Muscle of back (tissue), 11 donors: ENCODE measurements around the gene SIPA1. TPM values are rescaled to one million over a fixed set of nuclear protein-coding genes. Genes with fewer than 3 reads are reported as not detected.
"Not testable (repeated sequence)": the region's sequence is repeated elsewhere in the genome, so short reads cannot be mapped to it uniquely, and the experiment has no call there.

Source experiments
- DNase-seq, 3 donors: peaks; one replicate each; pipeline versions ENCODE4 v3.0.0 to v3.0.0-alpha.2; 2013
- polyA plus RNA-seq, 10 donors: library from polyadenylated mRNA; unstranded; fragments of 120-200 nt; gene quantifications; one replicate each; pipeline ENCODE4 v1.2.1, GENCODE V29; 2013; ENCODE audit not compliant: insufficient read length in 10 of 10

SIPA1 gene
- polyA plus RNA-seq, 10 donors, result 24.4 to 44.3 (median 36.2) TPM

GRCh38 chr11:65621460-65621859 is 16.4 kb upstream of the SIPA1 start:
- no peak for DNase-seq

GRCh38 chr11:65622011-65622410 is 15.9 kb upstream of the SIPA1 start:
- no peak for DNase-seq

- no peak for DNase-seq
Measured at GRCh38 chr11:65623177-65623576, 14.7 kb upstream of the SIPA1 start.

GRCh38 chr11:65623852-65624616 is 13.9 kb upstream of the SIPA1 start:
- no peak for DNase-seq

- no peak for DNase-seq
Measured at GRCh38 chr11:65624931-65625627, 12.8 kb upstream of the SIPA1 start.

GRCh38 chr11:65625628-65626342 is 12.1 kb upstream of the SIPA1 start:
- DNase-seq, result peak in 1 of 3 donors; percentile 64

GRCh38 chr11:65627202-65627601 is 10.7 kb upstream of the SIPA1 start:
- no peak for DNase-seq

- DNase-seq, result no peak
Measured at GRCh38 chr11:65629579-65629978, 8.3 kb upstream of the SIPA1 start.

GRCh38 chr11:65630215-65630614 is 7.7 kb upstream of the SIPA1 start:
- DNase-seq, result no peak

GRCh38 chr11:65633390-65634108 is 4.4 kb upstream of the SIPA1 start:
- no peak for DNase-seq

- DNase-seq, result no peak
Measured at GRCh38 chr11:65634109-65634436, 3.8 kb upstream of the SIPA1 start.

- DNase-seq, result no peak
Measured at GRCh38 chr11:65634440-65634839, 3.5 kb upstream of the SIPA1 start.

GRCh38 chr11:65634905-65635731 is 2.8 kb upstream of the SIPA1 start:
- DNase-seq, result no peak

- no peak for DNase-seq
Measured at GRCh38 chr11:65636108-65637031, 1.5 kb upstream of the SIPA1 start.

- DNase-seq, result no peak
Measured at GRCh38 chr11:65637032-65637557, 806 bp upstream of the SIPA1 start.

GRCh38 chr11:65639228-65639597 is 1.3 kb downstream of the SIPA1 start:
- DNase-seq, result not testable (repeated sequence)

GRCh38 chr11:65639623-65640482 is 2.0 kb downstream of the SIPA1 start:
- DNase-seq, result no peak

- DNase-seq, result peak in 1 of 3 donors; percentile 64
Measured at GRCh38 chr11:65640483-65641296, 2.8 kb downstream of the SIPA1 start.
